PC-3 (cell line): ENCODE measurements around the gene CERT1.
"Not testable (repeated sequence)": the region's sequence is repeated elsewhere in the genome, so short reads cannot be mapped to it uniquely, and the experiment has no call there.

ENCODE experiments used
- CTCF ChIP-seq: fragments of 300-600 bp; sonication (generic); conservative IDR thresholded peaks from 2 replicates; pipeline ENCODE4 v1.5.1; 2017; ENCODE audit warnings: antibody characterized with exemption, low read depth, mild to moderate bottlenecking, low read length
- EZH2phosphoT487 ChIP-seq: fragments of 300-600 bp; sonication (generic); IDR thresholded peaks from 2 replicates; pipeline ENCODE4 v1.6.1; 2018; ENCODE audit warnings: mild to moderate bottlenecking, antibody characterized with exemption, low read length, borderline replicate concordance

GRCh38 chr5:75560655-75561054 lies 49.2 kb upstream of the CERT1 start:
- TF ChIP-seq CTCF, EZH2phosphoT487: not testable (repeated sequence)
